CD14-positive monocyte (primary cell): ENCODE measurements around the gene PSD. TPM values are rescaled to one million over a fixed set of nuclear protein-coding genes. Genes with fewer than 3 reads are reported as not detected.

Experiments used
- DNase-seq, 3 donors: peaks; one replicate each; pipeline ENCODE4 v3.0.0-alpha.2; 2011 to 2022
- H2AFZ ChIP-seq: 2 replicates; pipeline ENCODE4 v1.6.0; 2012; ENCODE audit warnings: mild to moderate bottlenecking, low read depth, low read length, inconsistent platforms; ENCODE audit not compliant: insufficient read depth, poor library complexity, severe bottlenecking
- H3K27ac ChIP-seq, 2 donors: 1 replicate in 1 of 2; 2 replicates in 1 of 2; pipeline ENCODE4 v1.5.1; 2012 to 2013; ENCODE audit warnings: low read length in 2 of 2, control low read depth in 1 of 2, inconsistent platforms in 1 of 2, low read depth in 1 of 2, mild to moderate bottlenecking in 1 of 2
- H3K27me3 ChIP-seq, 2 donors: one replicate each; pipeline versions ENCODE4 v1.6.0 to v1.6.1; 2011 to 2013; ENCODE audit warnings: low read length in 2 of 2; ENCODE audit not compliant: control insufficient read depth in 2 of 2, insufficient read depth in 2 of 2
- H3K36me3 ChIP-seq, 2 donors: replicated peaks in 1 of 2; 1 replicate in 1 of 2; 2 replicates in 1 of 2; pipeline versions ENCODE4 v1.5.1 to v1.6.1; 2012 to 2013; ENCODE audit warnings: low read length in 2 of 2, control low read depth in 1 of 2, inconsistent platforms in 1 of 2, mild to moderate bottlenecking in 1 of 2; ENCODE audit not compliant: insufficient read depth in 2 of 2, control insufficient read depth in 1 of 2
- H3K4me1 ChIP-seq, 2 donors: 1 replicate in 1 of 2; 2 replicates in 1 of 2; pipeline versions ENCODE4 v1.5.1 to v1.6.1; 2012 to 2013; ENCODE audit warnings: low read length in 2 of 2, control low read depth in 1 of 2, inconsistent platforms in 1 of 2, mild to moderate bottlenecking in 1 of 2, moderate library complexity in 1 of 2; ENCODE audit not compliant: insufficient read depth in 2 of 2, control insufficient read depth in 1 of 2
- H3K4me2 ChIP-seq: replicated peaks from 2 replicates; pipeline ENCODE3; 2012; ENCODE audit warnings: low read length, moderate library complexity, mild to moderate bottlenecking; ENCODE audit not compliant: poor library complexity, severe bottlenecking; ENCODE audit errors: extremely low read depth
- H3K4me3 ChIP-seq, 3 experiments: fragments of 200-600 bp in 1 of 3; sonication (generic) in 1 of 3; replicated peaks in 1 of 3; 1 replicate in 2 of 3; 2 replicates in 1 of 3; pipeline ENCODE4 v1.5.1; 2011 to 2013; ENCODE audit warnings: low read length in 3 of 3, mild to moderate bottlenecking in 3 of 3, control low read depth in 2 of 3, low read depth in 2 of 3, inconsistent platforms in 1 of 3, moderate library complexity in 1 of 3
- H3K79me2 ChIP-seq: 2 replicates; pipeline ENCODE4 v1.6.0; 2012; ENCODE audit warnings: mild to moderate bottlenecking, control low read depth, inconsistent platforms, low read length, moderate library complexity; ENCODE audit not compliant: insufficient read depth
- H3K9ac ChIP-seq: 2 replicates; pipeline ENCODE4 v1.6.0; 2017; ENCODE audit warnings: low read length, mild to moderate bottlenecking; ENCODE audit not compliant: insufficient read depth, poor library complexity, severe bottlenecking
- H3K9me3 ChIP-seq, 2 donors: replicated peaks in 1 of 2; 1 replicate in 1 of 2; 2 replicates in 1 of 2; pipeline versions ENCODE4 v1.5.1 to v1.6.1; 2012 to 2013; ENCODE audit warnings: low read length in 2 of 2, control low read depth in 1 of 2; ENCODE audit not compliant: control insufficient read depth in 1 of 2, insufficient read depth in 1 of 2
- H4K20me1 ChIP-seq: 2 replicates; pipeline ENCODE4 v1.6.0; 2012; ENCODE audit warnings: mild to moderate bottlenecking, low read length, control low read depth, moderate library complexity; ENCODE audit not compliant: insufficient read depth
- H3K27ac Mint-ChIP-seq, 7 donors: one replicate each; pipeline ENCODE4 v1.8.0; 2020; ENCODE audit warnings: mild to moderate bottlenecking in 7 of 7, mixed read lengths in 7 of 7, moderate library complexity in 6 of 7, inconsistent platforms in 2 of 7
- H3K27me3 Mint-ChIP-seq, 3 donors: one replicate each; pipeline ENCODE4 v1.8.0; 2021 to 2022; ENCODE audit warnings: low read depth in 3 of 3, mild to moderate bottlenecking in 3 of 3, mixed read lengths in 3 of 3, moderate library complexity in 3 of 3, inconsistent platforms in 1 of 3
- H3K36me3 Mint-ChIP-seq, 2 donors: one replicate each; pipeline ENCODE4 v1.8.0; 2020; ENCODE audit warnings: mixed read lengths in 2 of 2, inconsistent platforms in 1 of 2, mild to moderate bottlenecking in 1 of 2
- H3K4me1 Mint-ChIP-seq: one replicate; pipeline ENCODE4 v1.8.0; 2020; ENCODE audit warnings: mild to moderate bottlenecking, mixed read lengths
- H3K4me3 Mint-ChIP-seq, 2 donors: one replicate each; pipeline ENCODE4 v1.8.0; 2020; ENCODE audit warnings: mild to moderate bottlenecking in 2 of 2, mixed read lengths in 2 of 2, moderate library complexity in 1 of 2
- H3K9me3 Mint-ChIP-seq, 7 donors: one replicate each; pipeline ENCODE4 v1.8.0; 2020 to 2022; ENCODE audit warnings: mixed read lengths in 7 of 7, mild to moderate bottlenecking in 6 of 7, moderate library complexity in 6 of 7, inconsistent platforms in 2 of 7
- WGBS: methylation state at CpG from one replicate; pipeline ENCODE4 v1.1.5; 2013; ENCODE audit warnings: missing lambda C conversion rate; ENCODE audit not compliant: insufficient coverage; 5-methylcytosine and 5-hydroxymethylcytosine counted together
- intact Hi-C, 2 donors: fragments of 100-400 bp; cut with micrococcal nuclease; formaldehyde crosslinking; loops; one replicate each; pipeline versions ENCODE4 v1.15.0 to v1.15.1; 2023
- polyA plus RNA-seq, 3 donors: library from polyadenylated mRNA; depleted of rRNA in 1 of 3; unstranded in 2 of 3; stranded (reverse) in 1 of 3; fragments of 300-500 nt in 2 of 3; fragments of >200 nt in 1 of 3; fragmentation: Illumina TruSeq in 2 of 3; gene quantifications; 1 replicate in 2 of 3; 2 replicates in 1 of 3; pipeline ENCODE4 v1.2.3, GENCODE V29; 2012 to 2021
- TF ChIP-seq, protein P1 (sequence below): fragments of 200-600 bp; IDR thresholded peaks from one replicate; pipeline ENCODE4 v1.8.0; 2022; ENCODE audit warnings: antibody characterized with exemption, mild to moderate bottlenecking

Gene PSD
- polyA plus RNA-seq, 3 donors = 0.27 to 1.5 (median 1.1) TPM

DNA sequence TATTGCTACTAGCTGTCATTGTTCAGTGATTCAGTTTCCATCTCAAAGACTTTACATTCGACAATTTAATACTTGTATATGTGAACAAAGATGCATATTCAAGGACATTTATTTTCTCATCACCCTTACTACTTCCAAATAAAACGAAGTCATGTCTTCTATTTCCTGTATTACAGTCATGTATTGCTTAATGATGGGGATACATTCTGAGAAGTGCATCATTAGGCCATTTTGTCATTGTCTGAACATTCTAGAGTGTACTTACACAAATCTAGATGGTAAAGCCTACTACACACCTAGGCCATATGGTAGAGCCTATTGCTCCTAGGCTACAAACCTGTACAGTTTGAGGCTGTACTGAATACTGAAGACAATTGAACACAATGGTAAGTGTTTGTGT is 26.3 kb upstream of the PSD start:
- Histone ChIP-seq H3K27ac (peak overlapping the region in 1 of 2 donors; percentile 44), H2AFZ (no peak overlapping the region), H4K20me1 (no peaks in the 10 kb centered on the region), H3K4me1 (peaks cover 13 to 25% of the 10 kb centered on the region in 2 donors), H3K4me3 (no peak overlapping the region), H3K4me2 (peak overlapping the region; percentile 5), H3K9ac (no peak overlapping the region), H3K79me2 (no peaks in the 10 kb centered on the region), H3K27me3 (no peaks in the 10 kb centered on the region), H3K9me3 (no peaks in the 10 kb centered on the region), H3K36me3 (no peaks in the 10 kb centered on the region)
- Mint-ChIP-seq H3K36me3 (no peaks in the 10 kb centered on the region), H3K27me3 (peaks cover 0 to 3% (median 2%) of the 10 kb centered on the region in 3 donors), H3K27ac (peak overlapping the region in 3 of 7 donors; percentile 4 to 54 (median 21)), H3K4me3 (no peak overlapping the region), H3K4me1 (peaks cover 11% of the 10 kb centered on the region), H3K9me3 (peaks cover 0 to 3% (median 0%) of the 10 kb centered on the region in 7 donors)
- no CpG with 5 or more reads among the region's 2 CpGs for WGBS
- intact Hi-C loops = no loop called here
- TF ChIP-seq, protein P1, sequence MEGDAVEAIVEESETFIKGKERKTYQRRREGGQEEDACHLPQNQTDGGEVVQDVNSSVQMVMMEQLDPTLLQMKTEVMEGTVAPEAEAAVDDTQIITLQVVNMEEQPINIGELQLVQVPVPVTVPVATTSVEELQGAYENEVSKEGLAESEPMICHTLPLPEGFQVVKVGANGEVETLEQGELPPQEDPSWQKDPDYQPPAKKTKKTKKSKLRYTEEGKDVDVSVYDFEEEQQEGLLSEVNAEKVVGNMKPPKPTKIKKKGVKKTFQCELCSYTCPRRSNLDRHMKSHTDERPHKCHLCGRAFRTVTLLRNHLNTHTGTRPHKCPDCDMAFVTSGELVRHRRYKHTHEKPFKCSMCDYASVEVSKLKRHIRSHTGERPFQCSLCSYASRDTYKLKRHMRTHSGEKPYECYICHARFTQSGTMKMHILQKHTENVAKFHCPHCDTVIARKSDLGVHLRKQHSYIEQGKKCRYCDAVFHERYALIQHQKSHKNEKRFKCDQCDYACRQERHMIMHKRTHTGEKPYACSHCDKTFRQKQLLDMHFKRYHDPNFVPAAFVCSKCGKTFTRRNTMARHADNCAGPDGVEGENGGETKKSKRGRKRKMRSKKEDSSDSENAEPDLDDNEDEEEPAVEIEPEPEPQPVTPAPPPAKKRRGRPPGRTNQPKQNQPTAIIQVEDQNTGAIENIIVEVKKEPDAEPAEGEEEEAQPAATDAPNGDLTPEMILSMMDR = no peak
- peak in 2 of 3 donors; percentile 60 to 64 for DNase-seq

DNA sequence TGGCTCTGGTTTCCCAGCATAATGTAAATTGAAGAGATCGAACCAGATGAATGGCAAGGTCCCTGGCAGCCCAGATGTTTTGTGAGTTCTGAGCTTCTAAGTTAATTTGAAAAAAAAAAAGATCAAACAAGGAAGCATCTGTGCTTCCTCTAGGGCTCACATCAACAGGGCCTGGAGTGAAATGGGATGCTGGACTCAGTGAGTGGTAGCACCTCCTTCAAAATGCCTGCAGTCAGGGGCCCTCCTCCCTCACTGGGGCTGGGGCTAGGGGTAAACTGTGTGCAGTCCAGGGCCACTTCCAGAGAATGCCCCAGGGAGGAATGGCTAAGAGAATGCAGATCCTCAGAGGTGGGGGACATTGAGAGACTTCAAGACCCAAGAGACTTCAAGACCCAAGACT is 19.8 kb upstream of the PSD start:
- H2AFZ ChIP-seq = no peak overlapping the region
- H3K36me3 Mint-ChIP-seq = no peaks in the 10 kb centered on the region
- H3K27me3 ChIP-seq = no peaks in the 10 kb centered on the region
- H3K4me1 ChIP-seq = peaks cover 21 to 25% of the 10 kb centered on the region in 2 donors
- no peak overlapping the region for H3K9ac ChIP-seq
- H3K36me3 ChIP-seq = no peaks in the 10 kb centered on the region
- intact Hi-C loops = loop anchor here in 1 of 2 donors (5.0 kb wide), 1 partner anchor 39 kb away; no protein-coding TSS in a partner anchor
- H3K27ac Mint-ChIP-seq = no peak overlapping the region
- peaks cover 34% of the 10 kb centered on the region for H3K4me1 Mint-ChIP-seq
- TF ChIP-seq, protein P1 = no peak
- H3K4me3 ChIP-seq = no peak overlapping the region
- no peak overlapping the region for H3K4me2 ChIP-seq
- H4K20me1 ChIP-seq = no peaks in the 10 kb centered on the region
- DNase-seq = no peak
- no peaks in the 10 kb centered on the region for H3K79me2 ChIP-seq
- peaks cover 0 to 1% (median 0%) of the 10 kb centered on the region in 7 donors for H3K9me3 Mint-ChIP-seq
- H3K4me3 Mint-ChIP-seq = no peak overlapping the region
- no peak overlapping the region for H3K27ac ChIP-seq
- WGBS = 0% methylated on average over 1 of the region's 1 CpG
- H3K9me3 ChIP-seq = no peaks in the 10 kb centered on the region
- peaks cover 0 to 3% (median 2%) of the 10 kb centered on the region in 3 donors for H3K27me3 Mint-ChIP-seq
